ENCODE data around the gene RPS27.
"Not testable (repeated sequence)": the region's sequence is repeated elsewhere in the genome, so short reads cannot be mapped to it uniquely, and the experiment has no call there.

Gene RPS27

GRCh38 chr1:153961421-153961820 lies 29.1 kb upstream of the RPS27 start:
- no peak for DNase-seq (ENCODE audit: low read depth)

GRCh38 chr1:153962088-153963029 lies 28.2 kb upstream of the RPS27 start:
- no peak for DNase-seq (ENCODE audit: low read depth)

GRCh38 chr1:153963030-153963849 lies 27.3 kb upstream of the RPS27 start, which contains the start of gene SLC39A1:
Gene SLC39A1, minus strand, starts transcription at chr1:153963537. Its CDS starts 822 bp downstream, at chr1:153962715.
- DNase-seq (ENCODE audit: low read depth) = peak; percentile 91

- DNase-seq (ENCODE audit: low read depth) = no peak
Observed at GRCh38 chr1:153963850-153964331, 26.7 kb upstream of the RPS27 start.

- DNase-seq (ENCODE audit: low read depth) = peak; percentile 65
Observed at GRCh38 chr1:153967107-153967999, 23.2 kb upstream of the RPS27 start, which contains the start of gene CREB3L4. Gene CREB3L4, plus strand, starts transcription at chr1:153967902. Its CDS starts 624 bp downstream, at chr1:153968526.

GRCh38 chr1:153968000-153968363 lies 22.6 kb upstream of the RPS27 start:
- DNase-seq (ENCODE audit: low read depth) = no peak

GRCh38 chr1:153968408-153968807 lies 22.2 kb upstream of the RPS27 start:
- no peak for DNase-seq (ENCODE audit: low read depth)

- no peak for DNase-seq (ENCODE audit: low read depth)
Observed at GRCh38 chr1:153968972-153969371, 21.6 kb upstream of the RPS27 start.

GRCh38 chr1:153970346-153970745 lies 20.2 kb upstream of the RPS27 start:
- DNase-seq (ENCODE audit: low read depth) = no peak

- no peak for DNase-seq (ENCODE audit: low read depth)
Observed at GRCh38 chr1:153973071-153973470, 17.5 kb upstream of the RPS27 start.

- DNase-seq (ENCODE audit: low read depth) = no peak
Observed at GRCh38 chr1:153973525-153973924, 17.0 kb upstream of the RPS27 start.

- DNase-seq (ENCODE audit: low read depth) = no peak
Observed at GRCh38 chr1:153976819-153977249, 13.7 kb upstream of the RPS27 start.

- peak; percentile 79 for DNase-seq (ENCODE audit: low read depth)
Observed at GRCh38 chr1:153977250-153978240, 13.0 kb upstream of the RPS27 start, which contains the start of gene JTB. Gene JTB, minus strand, starts transcription at chr1:153977674. Its CDS starts 422 bp downstream, at chr1:153977252.

GRCh38 chr1:153978274-153978909 lies 12.2 kb upstream of the RPS27 start:
- no peak for DNase-seq (ENCODE audit: low read depth)

GRCh38 chr1:153979091-153979490 lies 11.5 kb upstream of the RPS27 start:
- DNase-seq (ENCODE audit: low read depth) = not testable (repeated sequence)

GRCh38 chr1:153981735-153982134 lies 8.8 kb upstream of the RPS27 start:
- not testable (repeated sequence) for DNase-seq (ENCODE audit: low read depth)

GRCh38 chr1:153984123-153984894 lies 6.3 kb upstream of the RPS27 start:
- no peak for DNase-seq (ENCODE audit: low read depth)

GRCh38 chr1:153985341-153985912 lies 5.1 kb upstream of the RPS27 start:
- DNase-seq (ENCODE audit: low read depth) = peak; percentile 48

All from stimulated activated CD4-positive, alpha-beta T cell treated with anti-CD3 and anti-CD28 coated beads, Interleukin-2, amount 100 ng/mL, for 4 hours (primary cell).